ENCODE results near the gene OPN4.
A peak's percentile ranks its signal among the peaks of the same experiment; 100 is the strongest.

OPN4 gene

GRCh38 chr10:86662186-86663045 lies 8.1 kb downstream of the OPN4 start:
- no peak for DNase-seq

- DNase-seq = no peak
Observed at GRCh38 chr10:86663046-86663345, 8.6 kb downstream of the OPN4 start.

GRCh38 chr10:86663576-86664339 lies 9.4 kb downstream of the OPN4 start:
- DNase-seq = no peak

- DNase-seq = no peak
Observed at GRCh38 chr10:86664341-86665217, 10.2 kb downstream of the OPN4 start.

- DNase-seq = no peak
Observed at GRCh38 chr10:86665218-86665607, 10.9 kb downstream of the OPN4 start.

GRCh38 chr10:86665868-86666267 lies 11.5 kb downstream of the OPN4 start:
- DNase-seq = no peak

- no peak for DNase-seq
Observed at GRCh38 chr10:86666538-86666937, 12.2 kb downstream of the OPN4 start.

- DNase-seq = no peak
Observed at GRCh38 chr10:86667421-86668181, 13.3 kb downstream of the OPN4 start.

- no peak for DNase-seq
Observed at GRCh38 chr10:86668297-86669165, 14.2 kb downstream of the OPN4 start, which contains the start of gene LDB3. LDB3 (plus strand) TSS chr10:86668511; CDS start chr10:86668692, 181 bp downstream.

- DNase-seq = no peak
Observed at GRCh38 chr10:86670290-86670811, 16.0 kb downstream of the OPN4 start.

GRCh38 chr10:86670876-86671275 lies 16.5 kb downstream of the OPN4 start:
- DNase-seq = no peak

- DNase-seq = no peak
Observed at GRCh38 chr10:86671419-86671818, 17.1 kb downstream of the OPN4 start.

- DNase-seq = no peak
Observed at GRCh38 chr10:86671985-86672710, 17.8 kb downstream of the OPN4 start.

GRCh38 chr10:86673216-86673826 lies 19.0 kb downstream of the OPN4 start:
- no peak for DNase-seq

GRCh38 chr10:86673827-86674581 lies 19.7 kb downstream of the OPN4 start:
- no peak for DNase-seq

- no peak for DNase-seq
Observed at GRCh38 chr10:86674912-86675311, 20.6 kb downstream of the OPN4 start.

- no peak for DNase-seq
Observed at GRCh38 chr10:86677374-86677773, 23.0 kb downstream of the OPN4 start.

GRCh38 chr10:86678999-86679792 lies 24.8 kb downstream of the OPN4 start:
- DNase-seq = peak; percentile 40
